HG03457 (cell line): ENCODE results near the gene FAM89A.
"Not testable (repeated sequence)": the region's sequence is repeated elsewhere in the genome, so short reads cannot be mapped to it uniquely, and the experiment has no call there.

Source experiments
- ATAC-seq: cut with Tn5 transposase; IDR thresholded peaks from one replicate; pipeline ENCODE4 v1.9.1; 2021; ENCODE audit warnings: moderate number of reproducible peaks; ENCODE audit not compliant: unreplicated experiment

Gene FAM89A

GRCh38 chr1:231057410-231057809 is 17.4 kb upstream of the FAM89A start:
- ATAC-seq: no peak

DNA sequence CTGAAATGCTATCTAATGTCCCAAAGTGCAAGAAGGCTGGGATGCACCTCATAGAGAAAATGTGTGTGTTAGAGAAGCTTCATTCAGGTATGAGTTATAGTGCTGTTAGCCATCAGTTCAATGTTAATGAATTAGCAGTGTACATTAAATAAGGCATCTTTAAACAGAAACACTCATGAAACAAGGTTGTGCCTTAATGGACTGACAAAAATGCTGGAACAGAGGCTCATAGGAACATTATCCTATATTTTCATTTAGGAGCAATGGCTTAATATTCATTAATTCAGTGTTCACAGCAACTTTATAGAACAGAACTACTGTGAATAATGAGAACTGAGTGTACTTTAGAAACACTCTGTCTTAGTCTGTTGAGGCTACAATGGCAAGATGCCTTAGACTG is 15.2 kb upstream of the FAM89A start:
- no peak for ATAC-seq

DNA sequence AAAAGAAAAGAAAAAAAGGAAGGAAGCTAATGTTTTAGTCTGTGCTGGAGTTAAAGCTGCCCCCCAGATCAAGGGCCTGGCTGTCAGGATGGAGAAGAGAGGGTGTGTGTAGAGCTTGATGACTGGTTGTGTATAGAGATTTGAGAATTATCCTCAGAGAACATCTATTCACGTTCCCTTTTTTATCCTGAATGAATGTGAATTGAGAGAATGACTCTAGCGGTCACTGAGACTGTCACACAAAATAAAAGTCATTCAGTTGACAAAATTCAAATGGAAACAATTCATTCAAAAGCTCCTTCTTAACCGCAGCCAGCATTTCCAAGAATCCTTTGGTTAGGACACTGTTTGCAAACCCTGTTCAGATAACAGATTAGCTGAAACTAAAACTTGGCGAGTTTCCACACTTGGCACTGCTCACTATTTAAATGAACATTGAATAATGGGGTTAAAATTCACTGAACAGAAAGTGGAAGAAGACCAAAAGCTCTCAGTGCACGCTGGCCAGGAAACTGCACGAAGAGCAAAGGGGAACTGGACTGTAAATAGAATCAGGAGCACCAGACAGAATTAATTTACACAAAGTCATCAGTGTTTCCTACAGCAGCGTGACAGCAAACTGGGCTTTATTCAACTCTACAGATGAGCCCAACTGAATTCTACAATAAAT is 13.6 kb upstream of the FAM89A start:
- no peak for ATAC-seq

GRCh38 chr1:231052777-231053176 is 12.7 kb upstream of the FAM89A start:
- ATAC-seq: no peak

GRCh38 chr1:231050932-231051331 is 10.9 kb upstream of the FAM89A start:
- not testable (repeated sequence) for ATAC-seq

GRCh38 chr1:231050395-231050794 is 10.3 kb upstream of the FAM89A start:
- ATAC-seq: no peak

- no peak for ATAC-seq
Observed at GRCh38 chr1:231049121-231049979, 9.3 kb upstream of the FAM89A start.

GRCh38 chr1:231048419-231048818 is 8.4 kb upstream of the FAM89A start:
- not testable (repeated sequence) for ATAC-seq

DNA sequence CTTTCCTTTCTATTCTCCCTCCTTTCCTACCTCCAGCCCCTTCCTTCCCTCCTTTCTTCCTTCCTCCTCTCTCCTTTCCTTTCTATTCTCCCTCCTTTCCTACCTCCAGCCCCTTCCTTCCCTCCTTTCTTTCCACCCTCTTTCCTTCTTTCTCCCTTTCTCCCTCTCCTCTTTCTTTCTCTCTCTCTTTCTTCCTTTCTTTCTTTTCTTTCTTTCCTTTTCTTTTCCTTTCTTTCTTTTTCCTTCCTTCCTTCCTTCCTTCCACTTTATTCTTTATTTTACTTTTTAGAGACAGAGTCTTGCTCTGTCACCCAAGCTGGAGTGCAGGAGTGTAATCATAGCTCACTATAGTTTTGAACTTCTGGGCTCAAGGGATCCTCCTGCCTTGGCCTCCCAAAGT is 7.5 kb upstream of the FAM89A start:
- ATAC-seq: not testable (repeated sequence)

GRCh38 chr1:231046730-231047395 is 6.8 kb upstream of the FAM89A start:
- ATAC-seq: no peak

DNA sequence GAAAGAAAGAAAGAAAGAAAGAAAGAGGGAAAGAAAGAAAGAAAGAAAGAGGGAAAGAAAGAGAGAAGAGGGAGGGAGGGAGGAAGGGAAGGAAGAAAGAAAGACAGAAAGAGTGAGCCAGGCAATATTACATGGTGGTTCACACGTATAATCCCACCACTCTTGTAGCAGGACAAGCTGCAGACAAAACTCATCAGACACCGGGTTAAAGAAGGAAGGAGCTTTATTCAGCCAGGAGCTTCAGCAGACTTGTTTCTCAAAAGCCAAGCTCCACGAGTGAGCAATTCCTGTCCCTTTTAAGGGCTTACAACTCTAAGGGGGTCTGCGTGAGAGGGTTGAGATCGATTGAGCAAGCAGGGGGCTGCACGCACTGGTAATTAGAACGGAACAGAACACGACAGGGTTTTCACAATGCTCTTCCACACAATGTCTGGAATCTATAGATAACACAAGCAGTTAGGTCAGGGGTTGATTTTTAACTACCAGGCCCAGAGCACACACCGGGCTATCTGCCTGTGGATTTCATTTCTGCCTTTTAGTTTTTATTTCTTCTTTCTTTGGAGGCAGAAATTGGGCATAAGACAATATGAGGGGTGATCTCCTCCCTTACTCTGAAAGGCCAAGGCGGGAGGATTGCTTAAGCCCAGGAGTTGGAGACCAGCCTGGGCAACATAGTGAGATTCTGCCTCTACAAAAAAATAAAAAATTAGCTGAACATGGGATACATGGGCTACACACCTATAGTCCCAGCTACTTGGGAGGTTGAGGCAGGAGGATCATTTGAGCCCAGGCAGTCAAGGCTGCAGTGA is 6.1 kb upstream of the FAM89A start:
- not testable (repeated sequence) for ATAC-seq

GRCh38 chr1:231045286-231045685 is 5.2 kb upstream of the FAM89A start:
- no peak for ATAC-seq

GRCh38 chr1:231044588-231044987 is 4.5 kb upstream of the FAM89A start:
- ATAC-seq: no peak

DNA sequence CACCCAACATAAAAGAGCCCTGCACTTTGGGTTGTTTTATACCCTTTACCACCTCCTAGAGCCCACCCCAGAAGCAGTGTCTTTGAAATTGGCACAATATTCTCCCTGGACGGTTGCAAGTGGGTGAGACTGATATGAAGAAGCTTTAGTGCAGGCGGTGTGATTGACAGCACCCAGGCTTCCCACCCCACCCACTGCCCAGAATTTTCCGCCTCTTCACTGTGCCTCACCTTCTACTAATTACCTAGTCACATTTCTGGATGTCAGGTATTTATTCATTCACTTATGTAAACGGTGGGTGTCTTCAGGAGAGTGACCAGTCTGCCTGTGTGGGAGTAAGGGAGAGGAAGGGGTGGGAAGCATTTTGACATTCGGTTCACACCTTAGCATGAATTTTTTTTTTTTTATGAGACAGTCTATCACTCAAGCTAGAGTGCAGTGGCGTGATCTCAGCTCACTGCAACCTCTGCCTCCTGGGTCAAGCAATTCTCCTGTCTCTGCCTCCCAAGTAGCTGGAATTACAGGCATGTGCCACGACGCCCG is 1.7 kb upstream of the FAM89A start:
- no peak for ATAC-seq

GRCh38 chr1:231040800-231041718 is 1.0 kb upstream of the FAM89A start:
- ATAC-seq: no peak

- no peak for ATAC-seq
Observed at GRCh38 chr1:231039161-231040018, 664 bp downstream of the FAM89A start.

- ATAC-seq: no peak
Observed at GRCh38 chr1:231037585-231038517, 2.2 kb downstream of the FAM89A start.

DNA sequence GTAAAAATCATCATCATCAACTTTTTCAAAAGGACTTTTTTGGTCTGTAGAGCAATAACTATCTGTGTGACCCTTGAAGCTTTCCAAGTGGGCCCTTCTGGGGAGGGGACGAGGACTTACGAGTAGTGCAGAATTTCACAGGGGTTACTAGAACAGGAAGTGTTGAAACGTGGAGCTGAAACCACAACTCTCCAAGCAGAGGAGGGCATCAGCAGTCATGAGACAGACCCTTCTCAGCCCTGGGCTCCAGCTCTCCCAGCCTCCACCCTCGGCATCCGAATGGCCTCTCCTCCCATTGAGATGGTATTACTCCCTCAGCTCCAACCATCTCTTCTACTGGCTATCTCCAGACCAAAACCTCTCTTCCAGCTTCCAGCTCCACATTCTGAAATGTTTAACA is 3.6 kb downstream of the FAM89A start:
- ATAC-seq: no peak
